Astrocyte (in vitro differentiated cells and primary cell): ENCODE data around the gene TRIAP1. TPM values are rescaled to one million over a fixed set of nuclear protein-coding genes. Genes with fewer than 3 reads are reported as not detected.

Experiments used
- DNase-seq: peaks from one replicate; pipeline ENCODE4 v3.0.0-alpha.2; 2010; ENCODE audit warnings: low read depth
- FAIRE-seq: peaks from 2 replicates; lab custom pipeline; 2011; peaks lifted over from hg19 to GRCh38; lab: Jason Lieb, UNC
- H2AFZ ChIP-seq: 2 replicates; pipeline ENCODE4 v1.6.0; 2012; ENCODE audit warnings: low read depth, low read length, inconsistent platforms
- H3K27ac ChIP-seq: 2 replicates; pipeline ENCODE4 v1.5.1; 2011; ENCODE audit warnings: low read depth, low read length, inconsistent platforms
- H3K27me3 ChIP-seq: 2 replicates; pipeline ENCODE4 v1.6.0; 2011; ENCODE audit warnings: low read length, inconsistent platforms; ENCODE audit not compliant: insufficient read depth
- H3K36me3 ChIP-seq: 2 replicates; pipeline ENCODE4 v1.5.1; 2011; ENCODE audit warnings: low read length, inconsistent platforms; ENCODE audit not compliant: insufficient read depth
- H3K4me1 ChIP-seq: 2 replicates; pipeline ENCODE4 v1.5.1; 2011; ENCODE audit warnings: low read length, inconsistent platforms; ENCODE audit not compliant: insufficient read depth
- H3K4me2 ChIP-seq: 2 replicates; pipeline ENCODE4 v1.6.0; 2012; ENCODE audit warnings: low read length, inconsistent platforms
- H3K4me3 ChIP-seq: 2 replicates; pipeline ENCODE4 v1.5.1; 2011; ENCODE audit warnings: low read depth, mild to moderate bottlenecking, low read length, inconsistent platforms; ENCODE audit not compliant: insufficient read depth
- H3K79me2 ChIP-seq: 2 replicates; pipeline ENCODE4 v1.6.0; 2012; ENCODE audit warnings: mild to moderate bottlenecking, low read length, inconsistent platforms; ENCODE audit not compliant: insufficient read depth
- H3K9ac ChIP-seq: 2 replicates; pipeline ENCODE4 v1.6.0; 2012; ENCODE audit warnings: mild to moderate bottlenecking, low read length, inconsistent platforms
- H3K9me3 ChIP-seq: 2 replicates; pipeline ENCODE4 v1.5.1; 2012; ENCODE audit warnings: low read depth, mild to moderate bottlenecking, low read length, inconsistent platforms; ENCODE audit not compliant: insufficient read depth
- H4K20me1 ChIP-seq: 2 replicates; pipeline ENCODE4 v1.6.0; 2012; ENCODE audit warnings: low read length, inconsistent platforms; ENCODE audit not compliant: insufficient read depth
- H3K27ac Mint-ChIP-seq: one replicate; pipeline ENCODE4 v1.8.0; 2021; ENCODE audit warnings: mild to moderate bottlenecking, mixed read lengths; ENCODE audit not compliant: unreplicated experiment
- H3K27me3 Mint-ChIP-seq: one replicate; pipeline ENCODE4 v1.8.0; 2021; ENCODE audit warnings: low read depth, mixed read lengths; ENCODE audit not compliant: unreplicated experiment
- H3K36me3 Mint-ChIP-seq: one replicate; pipeline ENCODE4 v1.8.0; 2021; ENCODE audit warnings: low read depth, mixed read lengths; ENCODE audit not compliant: unreplicated experiment
- H3K4me1 Mint-ChIP-seq: one replicate; pipeline ENCODE4 v1.8.0; 2021; ENCODE audit warnings: low read depth, mixed read lengths; ENCODE audit not compliant: unreplicated experiment
- H3K4me3 Mint-ChIP-seq: one replicate; pipeline ENCODE4 v1.8.0; 2021; ENCODE audit warnings: mild to moderate bottlenecking, moderate library complexity, mixed read lengths; ENCODE audit not compliant: unreplicated experiment
- H3K9me3 Mint-ChIP-seq: one replicate; pipeline ENCODE4 v1.8.0; 2021; ENCODE audit warnings: mild to moderate bottlenecking, mixed read lengths; ENCODE audit not compliant: unreplicated experiment
- EZH2 ChIP-seq: IDR thresholded peaks from 2 replicates; pipeline ENCODE4 v1.6.1; 2012; ENCODE audit warnings: mild to moderate bottlenecking, low read length, inconsistent platforms; ENCODE audit not compliant: insufficient read depth
- total RNA-seq: library from RNA; stranded (reverse); gene quantifications from 2 replicates; pipeline ENCODE4 v1.2.1, GENCODE V29; 2021
- TF ChIP-seq, protein P1 (sequence below): IDR thresholded peaks from 2 replicates; pipeline ENCODE4 v1.5.1; 2011; ENCODE audit warnings: low read depth, mild to moderate bottlenecking, inconsistent platforms, low read length, moderate library complexity; ENCODE audit not compliant: insufficient read depth

Gene TRIAP1
- total RNA-seq, 1 donor from 2014 or later: 54.0 TPM

DNA sequence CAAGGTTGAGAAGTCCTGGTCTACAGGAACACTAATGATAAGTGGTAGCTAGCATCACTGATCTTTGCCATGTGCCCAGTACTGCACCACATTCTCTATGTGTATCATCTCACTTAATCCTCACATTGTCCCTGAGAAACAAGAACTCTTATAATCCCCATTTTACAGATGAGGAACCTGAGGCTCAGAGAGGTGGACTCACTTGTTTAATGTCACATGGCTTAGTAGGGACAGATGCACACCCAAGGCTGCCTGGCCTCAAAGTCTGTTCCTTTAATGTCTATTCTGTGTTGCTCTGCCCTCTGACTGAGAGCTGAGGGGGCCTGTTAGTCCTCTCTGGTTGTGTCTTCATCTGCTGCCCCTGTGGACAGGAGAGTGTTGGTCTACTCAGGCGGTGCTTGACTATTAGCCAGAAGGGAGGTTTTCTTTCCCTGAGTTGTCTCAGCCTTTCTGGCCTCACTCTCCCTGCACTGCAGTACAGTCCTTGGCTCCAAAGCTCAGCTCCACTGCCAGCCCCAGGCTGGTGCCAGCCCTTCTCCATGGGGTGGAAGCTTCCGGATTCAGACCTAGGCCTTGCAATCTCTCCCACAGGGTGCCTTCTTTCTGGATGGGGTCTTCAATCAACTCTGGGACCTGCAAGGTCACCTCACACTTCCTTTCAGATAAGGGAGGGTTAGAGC is 44.8 kb upstream of the TRIAP1 start:
- FAIRE-seq: no peak
- H2AFZ ChIP-seq: no peak overlapping the region
- H3K79me2 ChIP-seq: peaks cover 12% of the 10 kb centered on the region
- H3K9ac ChIP-seq: no peak overlapping the region
- H3K4me1 ChIP-seq: peaks cover 9% of the 10 kb centered on the region
- H3K4me2 ChIP-seq: no peak overlapping the region
- no peak for TF ChIP-seq EZH2
- TF ChIP-seq, protein P1, sequence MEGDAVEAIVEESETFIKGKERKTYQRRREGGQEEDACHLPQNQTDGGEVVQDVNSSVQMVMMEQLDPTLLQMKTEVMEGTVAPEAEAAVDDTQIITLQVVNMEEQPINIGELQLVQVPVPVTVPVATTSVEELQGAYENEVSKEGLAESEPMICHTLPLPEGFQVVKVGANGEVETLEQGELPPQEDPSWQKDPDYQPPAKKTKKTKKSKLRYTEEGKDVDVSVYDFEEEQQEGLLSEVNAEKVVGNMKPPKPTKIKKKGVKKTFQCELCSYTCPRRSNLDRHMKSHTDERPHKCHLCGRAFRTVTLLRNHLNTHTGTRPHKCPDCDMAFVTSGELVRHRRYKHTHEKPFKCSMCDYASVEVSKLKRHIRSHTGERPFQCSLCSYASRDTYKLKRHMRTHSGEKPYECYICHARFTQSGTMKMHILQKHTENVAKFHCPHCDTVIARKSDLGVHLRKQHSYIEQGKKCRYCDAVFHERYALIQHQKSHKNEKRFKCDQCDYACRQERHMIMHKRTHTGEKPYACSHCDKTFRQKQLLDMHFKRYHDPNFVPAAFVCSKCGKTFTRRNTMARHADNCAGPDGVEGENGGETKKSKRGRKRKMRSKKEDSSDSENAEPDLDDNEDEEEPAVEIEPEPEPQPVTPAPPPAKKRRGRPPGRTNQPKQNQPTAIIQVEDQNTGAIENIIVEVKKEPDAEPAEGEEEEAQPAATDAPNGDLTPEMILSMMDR: no peak
- no peaks in the 10 kb centered on the region for H3K9me3 ChIP-seq
- no peak overlapping the region for H3K27ac ChIP-seq
- Mint-ChIP-seq H3K4me3 (no peak overlapping the region), H3K27me3 (no peaks in the 10 kb centered on the region), H3K4me1 (peaks cover 11% of the 10 kb centered on the region), H3K9me3 (no peaks in the 10 kb centered on the region), H3K27ac (no peak overlapping the region), H3K36me3 (peaks cover 15% of the 10 kb centered on the region)
- H4K20me1 ChIP-seq: peaks cover 3% of the 10 kb centered on the region
- no peak overlapping the region for H3K4me3 ChIP-seq
- no peaks in the 10 kb centered on the region for H3K36me3 ChIP-seq
- no peaks in the 10 kb centered on the region for H3K27me3 ChIP-seq
- DNase-seq: no peak

DNA sequence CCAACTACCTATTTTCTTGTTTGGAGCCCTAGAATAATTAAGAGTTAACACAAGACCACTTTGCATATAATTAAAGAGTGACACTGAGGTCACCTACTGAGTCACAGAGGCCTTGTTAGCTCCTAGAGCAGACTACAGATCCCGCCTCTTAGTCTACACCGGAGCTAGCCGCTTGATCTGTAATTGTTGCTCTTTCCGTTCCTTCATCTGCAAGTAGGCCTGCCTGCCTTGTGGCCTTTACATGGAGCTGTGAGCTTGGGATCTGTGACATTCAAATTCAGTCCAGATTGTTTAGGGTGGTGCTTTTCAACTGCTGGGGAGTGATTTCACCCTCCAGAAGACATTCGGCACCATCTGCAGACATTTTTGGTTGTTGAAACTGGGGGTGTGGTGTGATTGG is 44.1 kb upstream of the TRIAP1 start:
- peaks cover 15% of the 10 kb centered on the region for H3K36me3 Mint-ChIP-seq
- peaks cover 8% of the 10 kb centered on the region for H3K4me1 ChIP-seq
- no peak overlapping the region for H3K27ac Mint-ChIP-seq
- H3K79me2 ChIP-seq: peaks cover 10% of the 10 kb centered on the region
- no peaks in the 10 kb centered on the region for H3K9me3 ChIP-seq
- peaks cover 11% of the 10 kb centered on the region for H3K4me1 Mint-ChIP-seq
- no peak overlapping the region for H3K4me3 Mint-ChIP-seq
- no peak overlapping the region for H3K27ac ChIP-seq
- H3K4me2 ChIP-seq: no peak overlapping the region
- H3K9ac ChIP-seq: no peak overlapping the region
- H2AFZ ChIP-seq: no peak overlapping the region
- no peaks in the 10 kb centered on the region for H3K27me3 Mint-ChIP-seq
- H3K9me3 Mint-ChIP-seq: no peaks in the 10 kb centered on the region
- peaks cover 3% of the 10 kb centered on the region for H4K20me1 ChIP-seq
- FAIRE-seq (no peak), DNase-seq (no peak)
- no peaks in the 10 kb centered on the region for H3K27me3 ChIP-seq
- TF ChIP-seq, protein P1: no peak
- no peak for TF ChIP-seq EZH2
- H3K4me3 ChIP-seq: no peak overlapping the region
- H3K36me3 ChIP-seq: no peaks in the 10 kb centered on the region

DNA sequence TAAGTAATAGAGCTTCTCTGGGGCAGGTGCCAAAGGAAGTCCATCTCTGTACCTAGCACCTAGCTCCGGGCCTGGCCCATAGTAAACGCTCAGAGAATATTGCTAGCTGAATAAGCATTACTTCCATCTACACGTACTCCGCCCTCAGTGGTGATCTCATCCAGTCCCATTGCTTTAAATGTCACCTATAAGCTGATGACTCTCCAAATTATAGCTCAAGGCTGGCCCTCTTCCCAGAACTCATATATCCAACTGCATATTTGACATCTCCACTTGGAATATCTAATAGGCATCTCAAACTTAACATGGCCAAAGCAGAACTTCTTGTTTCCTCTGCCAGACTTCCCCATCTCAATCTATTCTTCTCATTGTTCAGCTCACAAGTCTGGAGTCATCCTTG is 42.8 kb upstream of the TRIAP1 start:
- no peaks in the 10 kb centered on the region for H3K27me3 Mint-ChIP-seq

More for the DNA sequence above, 42.8 kb upstream of the TRIAP1 start:
- Histone ChIP-seq H3K9ac (no peak overlapping the region), H3K36me3 (no peaks in the 10 kb centered on the region), H3K79me2 (no peaks in the 10 kb centered on the region), H3K4me2 (no peak overlapping the region), H2AFZ (no peak overlapping the region), H4K20me1 (peaks cover 3% of the 10 kb centered on the region), H3K9me3 (no peaks in the 10 kb centered on the region), H3K4me3 (no peak overlapping the region), H3K27me3 (no peaks in the 10 kb centered on the region), H3K27ac (no peak overlapping the region), H3K4me1 (no peaks in the 10 kb centered on the region)
- TF ChIP-seq, protein P1: no peak
- no peak for TF ChIP-seq EZH2
- H3K36me3 Mint-ChIP-seq: peaks cover 13% of the 10 kb centered on the region
- H3K4me1 Mint-ChIP-seq: peaks cover 4% of the 10 kb centered on the region
- H3K9me3 Mint-ChIP-seq: no peaks in the 10 kb centered on the region
- H3K27ac Mint-ChIP-seq: no peak overlapping the region
- DNase-seq: no peak
- FAIRE-seq: no peak
- H3K4me3 Mint-ChIP-seq: no peak overlapping the region
